Endothelial cell of umbilical vein (primary cell): ENCODE measurements around the gene SPA17. TPM values are rescaled to one million over a fixed set of nuclear protein-coding genes. Genes with fewer than 3 reads are reported as not detected.
A peak's percentile ranks its signal among the peaks of the same experiment; 100 is the strongest.

Experiments used
- BruUV-seq: library from RNA; stranded (reverse); fragments of 400-500 nt; replicated peaks from 2 replicates; lab custom pipeline; 2021; lab: Mats Ljungman, UMichigan
- CTCF ChIA-PET: fragments of 300-600, 350-600 bp; sonication (Branson Sonifier 250); formaldehyde crosslinking; loops from one replicate; lab custom pipeline; 2021; ENCODE audit warnings: antibody characterized with exemption, inconsistent platforms; lab: Charles Lee
- POLR2A ChIA-PET: fragments of 300-600, 350-600 bp; sonication (Branson Sonifier 250); formaldehyde crosslinking; loops from one replicate; lab custom pipeline; 2021; ENCODE audit warnings: antibody characterized with exemption, inconsistent platforms; lab: Charles Lee
- DNase-seq: peaks from one replicate; pipeline ENCODE4 v3.0.0-alpha.2; 2011; ENCODE audit warnings: low read depth, low spot score
- FAIRE-seq: peaks from 2 replicates; lab custom pipeline; 2011; peaks lifted over from hg19 to GRCh38; lab: Jason Lieb, UNC
- H2AFZ ChIP-seq: 2 replicates; pipeline ENCODE4 v1.6.0; 2012; ENCODE audit warnings: low read depth, low read length, control low read depth, inconsistent platforms
- H3K27ac ChIP-seq: 2 replicates; pipeline ENCODE4 v1.5.1; 2011; ENCODE audit warnings: low read depth, mild to moderate bottlenecking, control low read depth, low read length, moderate library complexity; ENCODE audit not compliant: insufficient read depth
- H3K27me3 ChIP-seq, 2 experiments: 2 replicates each; pipeline versions ENCODE4 v1.6.0 to v1.6.1; 2011; ENCODE audit warnings: low read length in 2 of 2, mixed read lengths in 1 of 2; ENCODE audit not compliant: control insufficient read depth in 2 of 2, insufficient read depth in 2 of 2
- H3K36me3 ChIP-seq, 2 experiments: 2 replicates in 1 of 2; 3 replicates in 1 of 2; pipeline ENCODE4 v1.5.1; 2011; ENCODE audit warnings: low read length in 2 of 2, mild to moderate bottlenecking in 1 of 2, moderate library complexity in 1 of 2; ENCODE audit not compliant: control insufficient read depth in 2 of 2, insufficient read depth in 2 of 2; ENCODE audit errors: extremely low read depth in 1 of 2
- H3K4me1 ChIP-seq: 3 replicates; pipeline ENCODE4 v1.5.1; 2011; ENCODE audit warnings: mild to moderate bottlenecking, low read length; ENCODE audit not compliant: control insufficient read depth, insufficient read depth; ENCODE audit errors: extremely low read depth
- H3K4me2 ChIP-seq: 2 replicates; pipeline ENCODE4 v1.6.1; 2011; ENCODE audit warnings: low read length, control low read depth, mixed read lengths; ENCODE audit not compliant: insufficient read depth
- H3K4me3 ChIP-seq, 3 experiments: fragments of 200-600 bp in 1 of 3; sonication (generic), shearing (Covaris generic) in 1 of 3; replicated peaks in 1 of 3; 2 replicates each; pipeline ENCODE4 v1.5.1; 2011 to 2016; ENCODE audit warnings: control low read depth in 3 of 3, low read length in 3 of 3, mild to moderate bottlenecking in 2 of 3, inconsistent platforms in 1 of 3, low read depth in 1 of 3, moderate library complexity in 1 of 3; ENCODE audit not compliant: insufficient read depth in 1 of 3
- H3K79me2 ChIP-seq: 2 replicates; pipeline ENCODE4 v1.6.0; 2012; ENCODE audit warnings: low read length, inconsistent platforms; ENCODE audit not compliant: control insufficient read depth, insufficient read depth
- H3K9ac ChIP-seq: replicated peaks from 2 replicates; pipeline ENCODE3; 2011; ENCODE audit warnings: low read length, control low read depth; ENCODE audit not compliant: insufficient read depth; ENCODE audit errors: extremely low read depth
- H3K9me1 ChIP-seq: replicated peaks from 3 replicates; pipeline ENCODE4 v1.6.0; 2011; ENCODE audit warnings: mild to moderate bottlenecking, low read length; ENCODE audit not compliant: control insufficient read depth, insufficient read depth; ENCODE audit errors: extremely low read depth
- H3K9me3 ChIP-seq: replicated peaks from 2 replicates; pipeline ENCODE4 v1.5.1; 2012; ENCODE audit warnings: low read length, inconsistent platforms; ENCODE audit not compliant: control insufficient read depth, insufficient read depth
- H4K20me1 ChIP-seq: replicated peaks from 2 replicates; pipeline ENCODE3; 2011; ENCODE audit warnings: mild to moderate bottlenecking, low read length; ENCODE audit not compliant: control insufficient read depth, insufficient read depth; ENCODE audit errors: extremely low read depth
- CTCF ChIP-seq, 2 donors: IDR thresholded peaks; 1 replicate in 1 of 2; 2 replicates in 1 of 2; pipeline ENCODE4 v1.5.1; 2011; ENCODE audit warnings: low read length in 2 of 2, mild to moderate bottlenecking in 2 of 2, moderate library complexity in 2 of 2, control low read depth in 1 of 2, inconsistent platforms in 1 of 2, low read depth in 1 of 2; ENCODE audit not compliant: insufficient read depth in 1 of 2; ENCODE audit errors: extremely low read depth in 1 of 2
- EZH2 ChIP-seq: IDR thresholded peaks from 2 replicates; pipeline ENCODE4 v1.6.1; 2012; ENCODE audit warnings: borderline replicate concordance, low read depth, mild to moderate bottlenecking, moderate library complexity, low read length, inconsistent platforms; ENCODE audit not compliant: severe bottlenecking
- FOS ChIP-seq: IDR thresholded peaks from 2 replicates; pipeline ENCODE4 v1.6.1; 2011; ENCODE audit warnings: mild to moderate bottlenecking, low read length, moderate library complexity, borderline replicate concordance; ENCODE audit not compliant: insufficient read depth
- GATA2 ChIP-seq: IDR thresholded peaks from 2 replicates; pipeline ENCODE4 v1.7.0; 2011; ENCODE audit warnings: low read depth, mild to moderate bottlenecking, moderate library complexity, mixed read lengths, low read length; ENCODE audit not compliant: insufficient read length, insufficient read depth
- JUN ChIP-seq: IDR thresholded peaks from 2 replicates; pipeline ENCODE4 v1.6.1; 2011; ENCODE audit warnings: borderline replicate concordance, low read depth; ENCODE audit not compliant: insufficient read length, insufficient read depth
- MAX ChIP-seq: IDR thresholded peaks from 2 replicates; pipeline ENCODE4 v1.6.1; 2011; ENCODE audit not compliant: insufficient read depth, insufficient read length
- POLR2A ChIP-seq: IDR thresholded peaks from 2 replicates; pipeline ENCODE4 v1.6.1; 2012; ENCODE audit warnings: low read depth, mild to moderate bottlenecking, control low read depth, low read length
- POLR2AphosphoS5 ChIP-seq: IDR thresholded peaks from 2 replicates; pipeline ENCODE4 v1.6.1; 2012; ENCODE audit warnings: low read depth, mild to moderate bottlenecking, control low read depth, low read length, moderate library complexity; ENCODE audit not compliant: insufficient read depth
- dilution Hi-C: fragments of 300-500 bp; cut with MboI; formaldehyde crosslinking; loops from one replicate; pipeline ENCODE4 v1.15.0; 2019; ENCODE audit warnings: low sequenced_read_pairs; ENCODE audit not compliant: extremely low pct_ligation_motif_present
- intact Hi-C: fragments of 100-400 bp; cut with micrococcal nuclease; formaldehyde crosslinking; loops from one replicate; pipeline ENCODE4 v1.10.0; 2022
- polyA plus RNA-seq, 4 experiments: library from polyadenylated mRNA; depleted of rRNA in 3 of 4; stranded (reverse) in 3 of 4; unstranded in 1 of 4; fragments of >200 nt; gene quantifications; 2 replicates each; pipeline versions ENCODE4 v1.2.1 to v1.2.3, GENCODE V29; 2011 to 2012; ENCODE audit warnings: missing spikeins in 1 of 4
- total RNA-seq: library from RNA; stranded (reverse); gene quantifications from 2 replicates; pipeline ENCODE4 v1.2.3, GENCODE V29; 2021

SPA17 gene
- total and polyA plus RNA-seq, 2 donors (not counting 3 experiments of a cell fraction or from before 2014, with no cell fraction given): 3.9 to 4.7 TPM

- peak overlapping the region in 1 of 3 experiments; percentile 9 for H3K4me3 ChIP-seq
- H2AFZ ChIP-seq: peak overlapping the region; percentile 36
- H3K27ac ChIP-seq: peak overlapping the region; percentile 77
- H3K9me3 ChIP-seq: no peaks in the 10 kb centered on the region
- no peak for DNase-seq
- no TSS peak for BruUV-seq
- H3K36me3 ChIP-seq: no peaks in the 10 kb centered on the region
- peaks cover 24% of the 10 kb centered on the region for H3K4me1 ChIP-seq
- no peaks in the 10 kb centered on the region for H3K27me3 ChIP-seq
- ChIA-PET CTCF (interaction anchor here (0.8 to 3.1 kb wide), 14 partner anchors 8 to 654 kb away, joined by 3 to 15 read pairs (median 4); partner anchors contain the start of genes ESAM, NRGN, SIAE and SPA17), POLR2A (no interaction called here)
- no peaks in the 10 kb centered on the region for H3K9me1 ChIP-seq
- FAIRE-seq: no peak
- no peaks in the 10 kb centered on the region for H4K20me1 ChIP-seq
- dilution Hi-C loops (no loop called here), intact Hi-C loops (loop anchor here (1.0 to 2.0 kb wide), 3 partner anchors 14 to 52 kb away; partner anchors contain the start of genes NRGN, SIAE and SPA17)
- TF ChIP-seq JUN: no peak
- TF ChIP-seq FOS: no peak
- TF ChIP-seq CTCF (IDR thresholded peaks at IDR 0.05; ENCODE audit: extremely low read depth in 1 of 2, insufficient read depth in 1 of 2, low read depth in 1 of 2, low read length in 2 of 2): no peak
- TF ChIP-seq EZH2: no peak
- TF ChIP-seq MAX: no peak
- no peak for TF ChIP-seq POLR2AphosphoS5
- TF ChIP-seq GATA2: no peak
- TF ChIP-seq POLR2A: no peak
- H3K4me2 ChIP-seq: peak overlapping the region; percentile 65
- H3K9ac ChIP-seq: peak overlapping the region; percentile 35
- no peaks in the 10 kb centered on the region for H3K79me2 ChIP-seq
These were observed 51.4 kb downstream of the SPA17 start for GRCh38 chr11:124724979-124725718.
